Measurements from ENCODE around the gene HAT1.
"Not testable (repeated sequence)": the region's sequence is repeated elsewhere in the genome, so short reads cannot be mapped to it uniquely, and the experiment has no call there.

HAT1 gene

DNA sequence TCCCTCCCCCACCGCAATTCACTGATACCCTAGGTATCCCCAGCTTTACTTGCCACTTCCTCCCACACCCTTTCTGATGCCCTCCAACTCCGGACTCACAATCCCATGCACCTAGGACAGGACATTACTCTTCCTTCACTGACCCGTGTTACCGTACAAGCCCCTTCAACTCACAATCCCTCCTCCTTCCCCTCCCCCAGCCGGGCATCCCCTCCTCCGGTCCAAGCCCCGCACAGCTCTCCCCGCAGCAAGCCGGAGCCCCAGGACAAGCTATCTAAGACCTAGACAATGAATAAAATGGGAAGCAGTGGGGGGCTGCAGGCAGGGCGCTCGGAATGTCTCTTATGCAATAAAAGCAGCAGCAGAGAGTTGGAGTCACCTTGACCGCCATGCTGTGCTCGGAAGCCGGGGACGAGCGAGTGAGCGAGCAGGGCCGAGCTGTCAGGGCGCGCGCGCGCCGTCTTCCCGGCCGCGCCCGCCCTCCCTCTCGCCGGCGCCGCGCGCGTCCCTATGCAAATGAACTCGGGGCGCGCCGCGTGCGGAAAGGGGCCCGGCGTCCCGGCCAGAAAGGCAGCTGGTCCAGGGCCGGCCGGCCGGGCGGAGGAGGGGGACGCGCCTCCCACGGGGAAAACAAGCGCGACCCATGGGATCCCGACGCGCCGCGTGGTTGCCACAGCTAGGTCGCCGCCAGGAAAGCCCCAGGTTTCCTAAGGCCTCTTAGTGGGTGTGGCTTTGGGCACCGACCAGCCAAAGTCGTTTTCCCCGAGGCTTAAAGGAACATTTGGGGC, 28.2 kb upstream of the HAT1 start, which contains the start of gene SLC25A12:
SLC25A12 (minus strand) TSS at position 421 of the 788 bp plus-strand sequence; CDS start at position 391, 30 bp downstream.
- DNase-seq (ENCODE audit: insufficient read length), result peak; percentile 93
- peak; percentile 96 for FAIRE-seq
- TF ChIP-seq POLR2A (IDR thresholded peaks at IDR 0.05; ENCODE audit: low read depth, low read length) (peak; percentile 89), POLR2AphosphoS5 (IDR thresholded peaks at IDR 0.05; ENCODE audit: low read depth, low read length) (peak; percentile 74), TAF1 (IDR thresholded peaks at IDR 0.05; ENCODE audit: borderline replicate concordance, low read depth, low read length) (peak; percentile 79)

- FAIRE-seq (no peak), DNase-seq (ENCODE audit: insufficient read length) (no peak)
- TF ChIP-seq POLR2A (IDR thresholded peaks at IDR 0.05; ENCODE audit: low read depth, low read length) (no peak), TAF1 (IDR thresholded peaks at IDR 0.05; ENCODE audit: borderline replicate concordance, low read depth, low read length) (no peak), POLR2AphosphoS5 (IDR thresholded peaks at IDR 0.05; ENCODE audit: low read depth, low read length) (no peak)
Observed at GRCh38 chr2:171894612-171894947, 27.7 kb upstream of the HAT1 start.

- FAIRE-seq (no peak), DNase-seq (ENCODE audit: insufficient read length) (no peak)
- TF ChIP-seq TAF1 (IDR thresholded peaks at IDR 0.05; ENCODE audit: borderline replicate concordance, low read depth, low read length) (no peak), POLR2AphosphoS5 (IDR thresholded peaks at IDR 0.05; ENCODE audit: low read depth, low read length) (no peak), POLR2A (IDR thresholded peaks at IDR 0.05; ENCODE audit: low read depth, low read length) (no peak)
Observed at GRCh38 chr2:171895786-171896185, 26.5 kb upstream of the HAT1 start.

GRCh38 chr2:171899623-171900282, 22.5 kb upstream of the HAT1 start:
- DNase-seq (ENCODE audit: insufficient read length); FAIRE-seq: not testable (repeated sequence)

DNA sequence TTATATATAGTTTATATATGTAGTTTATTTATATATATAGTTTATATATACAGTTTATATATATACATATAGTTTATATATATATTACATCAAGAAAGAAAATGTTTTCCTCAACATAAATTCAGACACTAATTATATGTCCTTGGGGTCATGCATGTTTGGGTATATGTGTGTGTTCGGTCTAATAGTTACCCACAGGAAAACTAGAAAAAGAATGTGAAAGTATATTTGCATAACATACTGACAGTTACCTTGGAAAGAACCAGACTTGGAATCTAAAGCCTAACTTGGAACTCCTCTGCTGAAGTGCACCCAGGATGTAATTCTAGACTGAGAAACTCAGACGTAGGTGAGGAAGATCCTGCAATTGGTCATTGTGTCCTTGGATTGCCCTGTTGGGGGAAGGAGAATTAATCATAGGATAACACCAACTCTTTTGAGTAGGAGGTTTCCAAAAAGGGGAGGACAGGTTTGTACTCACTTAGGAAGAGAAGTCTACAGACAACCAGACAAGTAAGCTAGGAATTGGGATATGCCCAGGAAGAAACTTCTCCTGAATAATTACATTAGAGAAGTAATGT, 19.3 kb upstream of the HAT1 start:
- FAIRE-seq (peak; percentile 44), DNase-seq (ENCODE audit: insufficient read length) (no peak)

DNA sequence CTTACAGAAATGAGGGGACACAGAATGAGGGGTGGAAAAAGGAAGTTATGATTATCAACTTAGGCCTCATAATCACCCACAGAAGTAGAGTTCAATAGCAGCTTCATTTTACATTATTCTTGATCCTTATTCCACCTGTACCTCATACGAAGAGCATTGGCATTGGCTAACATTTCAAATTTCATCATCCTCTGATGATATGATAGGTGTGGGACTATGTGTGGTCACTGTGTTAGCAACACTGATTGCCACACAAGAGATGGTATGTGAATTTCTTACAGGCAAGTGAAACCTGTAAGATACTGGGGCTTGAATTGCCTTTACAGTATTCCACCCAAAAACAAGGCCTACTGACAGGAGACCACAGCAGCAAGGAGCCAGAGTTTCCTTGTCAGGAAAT, 14.0 kb upstream of the HAT1 start:
- no peak for TF ChIP-seq POLR2AphosphoS5 (IDR thresholded peaks at IDR 0.05; ENCODE audit: low read depth, low read length)
- no peak for TF ChIP-seq POLR2A (IDR thresholded peaks at IDR 0.05; ENCODE audit: low read depth, low read length)
- TF ChIP-seq TAF1 (IDR thresholded peaks at IDR 0.05; ENCODE audit: borderline replicate concordance, low read depth, low read length), result no peak
- DNase-seq (ENCODE audit: insufficient read length), result no peak
- FAIRE-seq, result no peak

More for the DNA sequence above, 19.3 kb upstream of the HAT1 start:
- no peak for TF ChIP-seq POLR2A (IDR thresholded peaks at IDR 0.05; ENCODE audit: low read depth, low read length)

DNA sequence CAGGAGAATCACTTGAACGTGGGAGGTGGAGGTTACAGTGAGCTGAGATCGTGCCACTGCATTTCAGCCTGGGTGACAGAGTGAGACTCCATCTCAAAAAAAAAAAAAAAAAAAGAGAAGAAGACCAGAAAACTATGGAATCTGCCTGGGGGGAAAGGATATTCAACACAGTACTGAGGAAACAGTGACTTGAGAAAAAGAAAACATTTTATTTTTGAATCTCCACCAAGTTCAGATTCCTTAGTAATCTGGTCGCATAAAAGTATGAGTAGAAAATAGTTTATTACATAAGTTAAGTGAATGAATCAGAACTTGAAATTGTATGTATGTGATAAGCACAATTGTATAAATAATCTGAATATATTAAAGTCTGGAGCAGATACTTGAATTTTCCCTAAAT, 13.0 kb upstream of the HAT1 start:
- DNase-seq (ENCODE audit: insufficient read length) (no peak), FAIRE-seq (no peak)
- TF ChIP-seq POLR2A (IDR thresholded peaks at IDR 0.05; ENCODE audit: low read depth, low read length), result no peak
- TF ChIP-seq POLR2AphosphoS5 (IDR thresholded peaks at IDR 0.05; ENCODE audit: low read depth, low read length), result no peak
- TF ChIP-seq TAF1 (IDR thresholded peaks at IDR 0.05; ENCODE audit: borderline replicate concordance, low read depth, low read length), result no peak

DNA sequence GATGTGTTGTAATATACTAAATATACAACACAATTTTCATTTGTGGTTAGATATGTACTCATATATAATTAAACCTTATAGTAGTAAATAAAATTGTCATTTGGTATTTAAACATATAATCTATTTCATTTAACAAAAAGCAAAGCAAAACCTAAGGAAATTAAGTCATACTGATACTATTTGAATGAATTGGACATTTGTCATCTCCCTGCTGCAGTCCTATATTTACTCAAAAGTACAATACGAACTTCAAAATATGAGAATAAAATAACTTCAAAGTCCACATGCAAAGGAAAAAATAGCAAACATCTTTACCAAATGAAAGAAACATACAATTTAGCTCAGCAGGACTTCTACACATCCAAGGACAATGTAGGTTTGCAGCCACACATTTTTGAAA, 11.8 kb upstream of the HAT1 start:
- FAIRE-seq (no peak), DNase-seq (ENCODE audit: insufficient read length) (no peak)
- TF ChIP-seq TAF1 (IDR thresholded peaks at IDR 0.05; ENCODE audit: borderline replicate concordance, low read depth, low read length) (no peak), POLR2A (IDR thresholded peaks at IDR 0.05; ENCODE audit: low read depth, low read length) (no peak), POLR2AphosphoS5 (IDR thresholded peaks at IDR 0.05; ENCODE audit: low read depth, low read length) (no peak)

DNA sequence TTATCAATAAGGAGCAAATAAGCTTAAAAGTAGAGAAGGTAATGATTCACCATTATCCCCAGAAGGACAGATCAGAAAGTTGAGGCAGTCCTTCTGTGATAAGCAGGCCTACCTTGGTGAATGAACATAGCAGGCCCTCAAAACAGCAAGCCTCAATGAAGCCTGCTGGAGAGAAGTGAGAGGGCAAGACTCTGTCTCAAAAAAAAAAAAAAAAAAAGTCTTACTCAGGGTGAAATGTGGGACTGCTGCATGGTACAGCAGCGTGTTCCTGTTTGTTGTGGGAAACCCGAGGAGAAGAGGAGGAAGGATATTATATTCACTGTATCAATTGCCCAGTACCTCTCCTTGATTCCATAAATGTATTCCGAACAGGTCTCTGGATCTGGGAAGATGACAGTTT, 8.7 kb upstream of the HAT1 start:
- DNase-seq (ENCODE audit: insufficient read length), result no peak
- no peak for TF ChIP-seq POLR2AphosphoS5 (IDR thresholded peaks at IDR 0.05; ENCODE audit: low read depth, low read length)
- TF ChIP-seq POLR2A (IDR thresholded peaks at IDR 0.05; ENCODE audit: low read depth, low read length), result no peak
- no peak for TF ChIP-seq TAF1 (IDR thresholded peaks at IDR 0.05; ENCODE audit: borderline replicate concordance, low read depth, low read length)
- no peak for FAIRE-seq

DNA sequence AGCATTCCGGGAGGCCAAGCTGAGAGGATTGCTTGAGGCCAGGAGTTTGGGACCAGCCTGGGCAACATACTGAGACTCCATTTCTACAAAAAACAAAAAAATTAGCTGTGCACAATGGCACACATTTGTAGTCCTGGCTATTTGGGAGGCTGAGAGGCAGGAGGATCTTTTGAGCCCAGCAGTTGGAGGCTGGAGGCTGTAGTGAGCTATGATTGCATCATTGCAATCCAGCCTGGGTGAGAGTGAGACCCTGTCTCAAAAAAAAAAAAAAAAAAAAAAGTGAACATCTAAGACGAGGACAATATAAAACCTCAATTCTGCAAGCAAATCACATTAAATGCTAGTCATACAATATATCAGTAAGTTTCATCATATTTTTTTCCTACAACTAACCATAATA, 2.8 kb upstream of the HAT1 start:
- FAIRE-seq (no peak), DNase-seq (ENCODE audit: insufficient read length) (no peak)
- TF ChIP-seq POLR2AphosphoS5 (IDR thresholded peaks at IDR 0.05; ENCODE audit: low read depth, low read length) (no peak), TAF1 (IDR thresholded peaks at IDR 0.05; ENCODE audit: borderline replicate concordance, low read depth, low read length) (no peak), POLR2A (IDR thresholded peaks at IDR 0.05; ENCODE audit: low read depth, low read length) (no peak)

GRCh38 chr2:171921970-171922229, 361 bp upstream of the HAT1 start:
- DNase-seq (ENCODE audit: insufficient read length), result no peak
- no peak for TF ChIP-seq POLR2A (IDR thresholded peaks at IDR 0.05; ENCODE audit: low read depth, low read length)
- no peak for TF ChIP-seq TAF1 (IDR thresholded peaks at IDR 0.05; ENCODE audit: borderline replicate concordance, low read depth, low read length)
- no peak for TF ChIP-seq POLR2AphosphoS5 (IDR thresholded peaks at IDR 0.05; ENCODE audit: low read depth, low read length)
- FAIRE-seq, result no peak

- FAIRE-seq (no peak), DNase-seq (ENCODE audit: insufficient read length) (no peak)
- no peak for TF ChIP-seq POLR2AphosphoS5 (IDR thresholded peaks at IDR 0.05; ENCODE audit: low read depth, low read length)
Observed at GRCh38 chr2:171923206-171923605, 945 bp downstream of the HAT1 start.

Data from GM12892 (cell line).